HepG2 (cell line): ENCODE results near the gene WDR41. TPM values are rescaled to one million over a fixed set of nuclear protein-coding genes. Genes with fewer than 3 reads are reported as not detected.

Experiments used
- ATAC-seq: fragments of 200-7000 bp; cut with Tn5 transposase; 3 replicates; pipeline ENCODE4 v1.9.1; 2020; ENCODE audit warnings: mild to moderate bottlenecking, moderate library complexity
- BruUV-seq: library from RNA; stranded (reverse); fragments of 400-500 nt; replicated peaks from 2 replicates; lab custom pipeline; 2021; lab: Mats Ljungman, UMichigan
- CTCF ChIA-PET: fragments of 300-600 bp; formaldehyde crosslinking; extraction: SDS; loops from one replicate; lab custom pipeline; 2021; ENCODE audit warnings: low total read pairs, inconsistent platforms, low intra/inter-chr PET ratio; lab: Yijun Ruan, JAX
- POLR2A ChIA-PET: fragments of 350-600 bp; sonication (Branson Sonifier 250); formaldehyde crosslinking; loops from one replicate; lab custom pipeline; 2020; ENCODE audit warnings: antibody characterized with exemption, inconsistent platforms; lab: Yijun Ruan, JAX
- DNase-seq: peaks from one replicate; pipeline ENCODE4 v3.0.0-alpha.2; 2015; ENCODE audit warnings: low spot score
- FAIRE-seq: peaks from 3 replicates; lab custom pipeline; 2011; peaks lifted over from hg19 to GRCh38; lab: Jason Lieb, UNC
- H2AFZ ChIP-seq: one replicate; pipeline ENCODE4 v1.6.1; 2011; ENCODE audit warnings: low read length, inconsistent platforms
- H3K27ac ChIP-seq: fragments of 300-600 bp; 3 replicates; pipeline ENCODE4 v1.8.0; 2011; ENCODE audit warnings: mixed run types, mild to moderate bottlenecking, mixed read lengths, low read length, inconsistent platforms; ENCODE audit not compliant: insufficient read depth; ENCODE audit errors: extremely low read length
- H3K27me3 ChIP-seq, 2 experiments: fragments of 200-600 bp in 1 of 2; 2 replicates in 1 of 2; 3 replicates in 1 of 2; pipeline versions ENCODE4 v1.6.0 to v1.8.0; 2011; ENCODE audit warnings: low read length in 2 of 2, mild to moderate bottlenecking in 2 of 2, moderate library complexity in 2 of 2, inconsistent platforms in 1 of 2; ENCODE audit not compliant: insufficient read depth in 2 of 2, control insufficient read depth in 1 of 2
- H3K36me3 ChIP-seq, 2 experiments: fragments of 200-600 bp in 1 of 2; replicated peaks in 1 of 2; 2 replicates in 1 of 2; 3 replicates in 1 of 2; pipeline versions ENCODE4 v1.5.1 to v1.8.0; 2011; ENCODE audit warnings: low read length in 2 of 2, inconsistent platforms in 1 of 2; ENCODE audit not compliant: insufficient read depth in 2 of 2, control insufficient read depth in 1 of 2
- H3K4me1 ChIP-seq: 2 replicates; pipeline ENCODE4 v1.5.1; 2012; ENCODE audit warnings: low read length, inconsistent platforms; ENCODE audit not compliant: insufficient read depth
- H3K4me2 ChIP-seq: 2 replicates; pipeline ENCODE4 v1.6.0; 2011; ENCODE audit warnings: low read depth, low read length, inconsistent platforms
- H3K4me3 ChIP-seq, 3 experiments: fragments of 200-600 bp in 1 of 3; sonication (generic), shearing (Covaris generic) in 1 of 3; replicated peaks in 1 of 3; 2 replicates each; pipeline ENCODE4 v1.5.1; 2011 to 2016; ENCODE audit warnings: low read length in 3 of 3, inconsistent platforms in 2 of 3, low read depth in 2 of 3, mild to moderate bottlenecking in 2 of 3, control low read depth in 1 of 3, mixed read lengths in 1 of 3; ENCODE audit not compliant: insufficient read depth in 1 of 3
- H3K79me2 ChIP-seq: one replicate; pipeline ENCODE4 v1.6.1; 2011; ENCODE audit warnings: low read length, inconsistent platforms; ENCODE audit not compliant: insufficient read depth
- H3K9ac ChIP-seq: 2 replicates; pipeline ENCODE4 v1.6.0; 2011; ENCODE audit warnings: mild to moderate bottlenecking, low read depth, low read length, inconsistent platforms; ENCODE audit not compliant: insufficient read depth
- H3K9me3 ChIP-seq: 2 replicates; pipeline ENCODE4 v1.5.1; 2012; ENCODE audit warnings: mild to moderate bottlenecking, low read length
- H4K20me1 ChIP-seq: 2 replicates; pipeline ENCODE4 v1.6.0; 2011; ENCODE audit warnings: inconsistent platforms, mild to moderate bottlenecking, low read length, moderate library complexity; ENCODE audit not compliant: insufficient read depth
- ASH2L ChIP-seq: fragments of 300-600, 200-600 bp; sonication (generic); IDR thresholded peaks from 2 replicates; pipeline ENCODE4 v1.7.0; 2017; ENCODE audit warnings: low read depth, mild to moderate bottlenecking, moderate library complexity, mixed read lengths, low read length; ENCODE audit not compliant: insufficient read length
- ATRX ChIP-seq: sonication (generic); formaldehyde crosslinking; IDR thresholded peaks from 2 replicates; pipeline ENCODE4 v1.4.0; 2020; ENCODE audit warnings: missing genetic modification reagents, borderline replicate concordance
- PAWR ChIP-seq: sonication (generic); formaldehyde crosslinking; IDR thresholded peaks from 2 replicates; pipeline ENCODE4 v1.4.0; 2020; ENCODE audit warnings: missing genetic modification reagents, mild to moderate bottlenecking, borderline replicate concordance
- PHF21A ChIP-seq: sonication (generic); formaldehyde crosslinking; IDR thresholded peaks from 2 replicates; pipeline ENCODE4 v1.5.0; 2020; ENCODE audit warnings: mild to moderate bottlenecking, missing genetic modification reagents
- SIN3B ChIP-seq: fragments of 150-350 bp; IDR thresholded peaks from 2 replicates; pipeline ENCODE4 v1.6.1; 2014; ENCODE audit warnings: low read length
- SNRNP70 ChIP-seq: fragments of 200-400 bp; formaldehyde crosslinking; IDR thresholded peaks from 2 replicates; pipeline ENCODE4 v1.6.1; 2017; ENCODE audit warnings: mild to moderate bottlenecking, low read depth, low read length, moderate library complexity
- SRSF9 ChIP-seq: fragments of 200-400 bp; formaldehyde crosslinking; IDR thresholded peaks from 2 replicates; pipeline ENCODE4 v1.6.1; 2018; ENCODE audit warnings: borderline replicate concordance, mild to moderate bottlenecking, low read depth, low read length; ENCODE audit not compliant: insufficient read depth, poor library complexity, severe bottlenecking
- TCF12 ChIP-seq, 2 experiments: fragments of 450-650 bp in 1 of 2; sonication (generic) in 1 of 2; formaldehyde crosslinking in 1 of 2; IDR thresholded peaks; 2 replicates each; pipeline versions ENCODE4 v1.6.1 to v1.8.0; 2017 to 2022; ENCODE audit warnings: antibody characterized with exemption in 1 of 2, mild to moderate bottlenecking in 1 of 2, missing genetic modification reagents in 1 of 2, moderate library complexity in 1 of 2
- ZBTB7A ChIP-seq: sonication (generic); formaldehyde crosslinking; IDR thresholded peaks from 2 replicates; pipeline ENCODE4 v1.8.0; 2022; ENCODE audit warnings: mild to moderate bottlenecking, missing genetic modification reagents
- ZSCAN31 ChIP-seq: sonication (generic); formaldehyde crosslinking; IDR thresholded peaks from 2 replicates; pipeline ENCODE4 v1.5.0; 2020; ENCODE audit warnings: low read depth, mild to moderate bottlenecking, missing genetic modification reagents
- WGBS: methylation state at CpG from one replicate; pipeline ENCODE4 v1.1.6; 2017; ENCODE audit warnings: low lambda C conversion rate; 5-methylcytosine and 5-hydroxymethylcytosine counted together
- in situ Hi-C: cut with HindIII; loops from 2 replicates; pipeline ENCODE4 v1.10.0; 2017; ENCODE audit warnings: low pct_unique_long_range_greater_than_20kb; ENCODE audit not compliant: extremely low pct_ligation_motif_present
- intact Hi-C: fragments of 100-400 bp; cut with micrococcal nuclease; formaldehyde crosslinking; loops from one replicate; pipeline ENCODE4 v1.10.0; 2022; ENCODE audit not compliant: unreplicated experiment
- polyA plus RNA-seq, 8 experiments: library from polyadenylated mRNA; depleted of rRNA in 3 of 8; stranded (reverse) in 7 of 8; unstranded in 1 of 8; fragments of >200 nt; fragmentation: Illumina TruSeq in 4 of 8; extraction: Trizol in 4 of 8; gene quantifications; 2 replicates each; pipeline versions ENCODE4 v1.2.1 to v1.2.3, GENCODE V29; 2011 to 2016; ENCODE audit warnings: low read depth in 4 of 8, missing spikeins in 1 of 8, mixed read lengths in 1 of 8; ENCODE audit not compliant: insufficient read depth in 1 of 8
- total RNA-seq, 5 experiments: library from RNA; depleted of rRNA; stranded (reverse); fragments of >200 nt; fragmentation: Illumina TruSeq; extraction: Trizol; gene quantifications; 2 replicates each; pipeline ENCODE4 v1.2.3, GENCODE V29; 2016; ENCODE audit warnings: low read depth in 1 of 5
- TF ChIP-seq, protein P1 (sequence below): IDR thresholded peaks from 2 replicates; pipeline ENCODE4 v1.6.1; 2016
- TF ChIP-seq, protein P2 (sequence below): sonication (generic); formaldehyde crosslinking; IDR thresholded peaks from 2 replicates; pipeline ENCODE4 v1.4.0; 2020; ENCODE audit warnings: missing genetic modification reagents, borderline replicate concordance
- TF ChIP-seq, protein P3 (sequence below): sonication (generic); formaldehyde crosslinking; IDR thresholded peaks from 2 replicates; pipeline ENCODE4 v1.8.0; 2023; ENCODE audit warnings: mild to moderate bottlenecking, missing genetic modification reagents
- TF ChIP-seq, protein P4 (sequence below): sonication (generic); formaldehyde crosslinking; IDR thresholded peaks from 2 replicates; pipeline ENCODE4 v1.4.0; 2020; ENCODE audit warnings: mild to moderate bottlenecking, missing genetic modification reagents
- TF ChIP-seq, protein P5 (sequence below): sonication (generic); formaldehyde crosslinking; IDR thresholded peaks from 2 replicates; pipeline ENCODE4 v1.8.1; 2023; ENCODE audit warnings: mild to moderate bottlenecking, missing genetic modification reagents

WDR41 gene
- total and polyA plus RNA-seq, 2 of the 13 experiments (the other 11 are each of a cell fraction or from before 2014, with no cell fraction given), result 18.9 to 39.3 TPM

DNA sequence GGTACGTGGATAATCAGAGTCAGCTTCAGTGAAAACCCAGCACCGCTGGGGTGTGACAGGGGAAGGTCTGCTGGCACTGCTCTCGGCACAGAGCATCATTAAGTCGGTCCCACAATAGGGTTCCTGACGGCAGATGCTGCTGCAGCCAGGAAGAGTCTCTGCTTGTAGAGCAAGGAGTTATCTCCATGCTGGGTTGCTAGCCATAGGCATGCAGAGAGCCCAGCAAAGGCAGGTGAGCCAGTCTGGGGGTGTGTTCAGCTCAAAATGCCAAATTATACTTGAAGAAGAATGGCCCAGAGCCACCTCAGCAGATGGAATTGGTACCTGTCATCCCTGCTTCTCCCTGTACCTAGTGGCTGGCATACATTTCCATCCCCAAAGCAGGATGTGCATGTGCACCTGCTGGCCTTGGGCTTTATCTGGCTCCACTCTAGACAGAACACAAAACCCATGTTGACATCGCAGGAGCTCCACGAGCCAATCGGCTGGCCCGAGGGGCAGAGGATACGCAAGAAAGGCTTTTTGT is 100.8 kb downstream of the WDR41 start:
- Histone ChIP-seq H3K4me3 (no peak overlapping the region), H2AFZ (no peak overlapping the region), H3K27me3 (peaks cover 0 to 3% of the 10 kb centered on the region in 2 experiments; a peak in 1 of 5 replicates), H3K9ac (no peak overlapping the region), H3K27ac (no peak overlapping the region), H4K20me1 (no peaks in the 10 kb centered on the region), H3K36me3 (no peaks in the 10 kb centered on the region), H3K4me1 (peaks cover 31% of the 10 kb centered on the region), H3K79me2 (no peaks in the 10 kb centered on the region), H3K9me3 (no peaks in the 10 kb centered on the region), H3K4me2 (no peak overlapping the region)
- WGBS, result 67% methylated on average over 8 of the region's 10 CpGs
- TF ChIP-seq, protein P1, sequence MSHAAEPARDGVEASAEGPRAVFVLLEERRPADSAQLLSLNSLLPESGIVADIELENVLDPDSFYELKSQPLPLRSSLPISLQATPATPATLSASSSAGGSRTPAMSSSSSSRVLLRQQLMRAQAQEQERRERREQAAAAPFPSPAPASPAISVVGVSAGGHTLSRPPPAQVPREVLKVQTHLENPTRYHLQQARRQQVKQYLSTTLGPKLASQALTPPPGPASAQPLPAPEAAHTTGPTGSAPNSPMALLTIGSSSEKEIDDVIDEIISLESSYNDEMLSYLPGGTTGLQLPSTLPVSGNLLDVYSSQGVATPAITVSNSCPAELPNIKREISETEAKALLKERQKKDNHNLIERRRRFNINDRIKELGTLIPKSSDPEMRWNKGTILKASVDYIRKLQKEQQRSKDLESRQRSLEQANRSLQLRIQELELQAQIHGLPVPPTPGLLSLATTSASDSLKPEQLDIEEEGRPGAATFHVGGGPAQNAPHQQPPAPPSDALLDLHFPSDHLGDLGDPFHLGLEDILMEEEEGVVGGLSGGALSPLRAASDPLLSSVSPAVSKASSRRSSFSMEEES (CRISPR knock-in tag), result no peak
- TF ChIP-seq TCF12 (IDR thresholded peaks at IDR 0.05) (no peak), TCF12 (CRISPR knock-in tag; IDR thresholded peaks at IDR 0.05) (no peak), SIN3B (no peak), PHF21A (no peak), PAWR (CRISPR knock-in tag) (no peak), ATRX (CRISPR knock-in tag) (no peak), SNRNP70 (no peak), ZSCAN31 (no peak), ASH2L (no peak), SRSF9 (no peak), ZBTB7A (CRISPR knock-in tag) (no peak)
- TF ChIP-seq, protein P2, sequence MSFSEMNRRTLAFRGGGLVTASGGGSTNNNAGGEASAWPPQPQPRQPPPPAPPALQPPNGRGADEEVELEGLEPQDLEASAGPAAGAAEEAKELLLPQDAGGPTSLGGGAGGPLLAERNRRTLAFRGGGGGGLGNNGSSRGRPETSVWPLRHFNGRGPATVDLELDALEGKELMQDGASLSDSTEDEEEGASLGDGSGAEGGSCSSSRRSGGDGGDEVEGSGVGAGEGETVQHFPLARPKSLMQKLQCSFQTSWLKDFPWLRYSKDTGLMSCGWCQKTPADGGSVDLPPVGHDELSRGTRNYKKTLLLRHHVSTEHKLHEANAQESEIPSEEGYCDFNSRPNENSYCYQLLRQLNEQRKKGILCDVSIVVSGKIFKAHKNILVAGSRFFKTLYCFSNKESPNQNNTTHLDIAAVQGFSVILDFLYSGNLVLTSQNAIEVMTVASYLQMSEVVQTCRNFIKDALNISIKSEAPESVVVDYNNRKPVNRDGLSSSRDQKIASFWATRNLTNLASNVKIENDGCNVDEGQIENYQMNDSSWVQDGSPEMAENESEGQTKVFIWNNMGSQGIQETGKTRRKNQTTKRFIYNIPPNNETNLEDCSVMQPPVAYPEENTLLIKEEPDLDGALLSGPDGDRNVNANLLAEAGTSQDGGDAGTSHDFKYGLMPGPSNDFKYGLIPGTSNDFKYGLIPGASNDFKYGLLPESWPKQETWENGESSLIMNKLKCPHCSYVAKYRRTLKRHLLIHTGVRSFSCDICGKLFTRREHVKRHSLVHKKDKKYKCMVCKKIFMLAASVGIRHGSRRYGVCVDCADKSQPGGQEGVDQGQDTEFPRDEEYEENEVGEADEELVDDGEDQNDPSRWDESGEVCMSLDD, result no peak
- TF ChIP-seq, protein P3, sequence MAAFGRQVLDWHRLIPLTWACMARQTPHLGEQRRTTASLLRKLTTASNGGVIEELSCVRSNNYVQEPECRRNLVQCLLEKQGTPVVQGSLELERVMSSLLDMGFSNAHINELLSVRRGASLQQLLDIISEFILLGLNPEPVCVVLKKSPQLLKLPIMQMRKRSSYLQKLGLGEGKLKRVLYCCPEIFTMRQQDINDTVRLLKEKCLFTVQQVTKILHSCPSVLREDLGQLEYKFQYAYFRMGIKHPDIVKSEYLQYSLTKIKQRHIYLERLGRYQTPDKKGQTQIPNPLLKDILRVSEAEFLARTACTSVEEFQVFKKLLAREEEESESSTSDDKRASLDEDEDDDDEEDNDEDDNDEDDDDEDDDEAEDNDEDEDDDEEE (CRISPR knock-in tag), result no peak
- TF ChIP-seq, protein P4, sequence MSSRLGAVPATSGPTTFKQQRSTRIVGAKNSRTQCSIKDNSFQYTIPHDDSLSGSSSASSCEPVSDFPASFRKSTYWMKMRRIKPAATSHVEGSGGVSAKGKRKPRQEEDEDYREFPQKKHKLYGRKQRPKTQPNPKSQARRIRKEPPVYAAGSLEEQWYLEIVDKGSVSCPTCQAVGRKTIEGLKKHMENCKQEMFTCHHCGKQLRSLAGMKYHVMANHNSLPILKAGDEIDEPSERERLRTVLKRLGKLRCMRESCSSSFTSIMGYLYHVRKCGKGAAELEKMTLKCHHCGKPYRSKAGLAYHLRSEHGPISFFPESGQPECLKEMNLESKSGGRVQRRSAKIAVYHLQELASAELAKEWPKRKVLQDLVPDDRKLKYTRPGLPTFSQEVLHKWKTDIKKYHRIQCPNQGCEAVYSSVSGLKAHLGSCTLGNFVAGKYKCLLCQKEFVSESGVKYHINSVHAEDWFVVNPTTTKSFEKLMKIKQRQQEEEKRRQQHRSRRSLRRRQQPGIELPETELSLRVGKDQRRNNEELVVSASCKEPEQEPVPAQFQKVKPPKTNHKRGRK (CRISPR knock-in tag), result no peak
- TF ChIP-seq, protein P5, sequence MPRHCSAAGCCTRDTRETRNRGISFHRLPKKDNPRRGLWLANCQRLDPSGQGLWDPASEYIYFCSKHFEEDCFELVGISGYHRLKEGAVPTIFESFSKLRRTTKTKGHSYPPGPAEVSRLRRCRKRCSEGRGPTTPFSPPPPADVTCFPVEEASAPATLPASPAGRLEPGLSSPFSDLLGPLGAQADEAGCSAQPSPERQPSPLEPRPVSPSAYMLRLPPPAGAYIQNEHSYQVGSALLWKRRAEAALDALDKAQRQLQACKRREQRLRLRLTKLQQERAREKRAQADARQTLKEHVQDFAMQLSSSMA, result no peak
- no peak for DNase-seq
- BruUV-seq, result no TSS peak
- in situ Hi-C loops, result no loop called here
- ChIA-PET CTCF (no interaction called here), POLR2A (no interaction called here)
- intact Hi-C loops, result no loop called here
- no peak for ATAC-seq
- no peak for FAIRE-seq
